OCI-LY7 (cell line): Measurements from ENCODE around the gene BCL2L14.

Experiments
- CTCF ChIP-seq: fragments of 200-600 bp; sonication (generic); conservative IDR thresholded peaks from 2 replicates; pipeline ENCODE4 v1.5.1; 2014; ENCODE audit warnings: mild to moderate bottlenecking, antibody characterized with exemption, low read length, moderate library complexity, mixed read lengths
- EZH2phosphoT487 ChIP-seq: fragments of 200-600 bp; sonication (generic); IDR thresholded peaks from 2 replicates; pipeline ENCODE4 v1.6.1; 2018; ENCODE audit warnings: low read depth, borderline replicate concordance, mild to moderate bottlenecking, mixed run types, antibody characterized with exemption, low read length, moderate library complexity, mixed read lengths

GRCh38 chr12:12088147-12088546 is 17.4 kb downstream of the BCL2L14 start:
- TF ChIP-seq CTCF (no peak), EZH2phosphoT487 (no peak)
